ENCODE results near the gene CYP4Z1.
"Not testable (repeated sequence)": the region's sequence is repeated elsewhere in the genome, so short reads cannot be mapped to it uniquely, and the experiment has no call there.

Gene CYP4Z1

GRCh38 chr1:47067097-47067594, at the start of gene CYP4Z1:
CYP4Z1 (plus strand) TSS chr1:47067231; CDS start chr1:47067491, 260 bp downstream.
- DNase-seq: no peak

- DNase-seq: no peak
These were observed 46.0 kb upstream of the CYP4Z1 start for GRCh38 chr1:47021070-47021469.

- no peak for DNase-seq
These were observed 43.5 kb upstream of the CYP4Z1 start, which contains the start of gene CYP4X1 for GRCh38 chr1:47023268-47024140. CYP4X1 (plus strand) TSS chr1:47023669; CDS start chr1:47023818, 149 bp downstream.

- no peak for DNase-seq
These were observed 42.8 kb upstream of the CYP4Z1 start for GRCh38 chr1:47024141-47024801.

GRCh38 chr1:47030170-47030805, 36.7 kb upstream of the CYP4Z1 start:
- DNase-seq: no peak

GRCh38 chr1:47031059-47031458, 36.0 kb upstream of the CYP4Z1 start:
- no peak for DNase-seq

GRCh38 chr1:47031585-47031984, 35.4 kb upstream of the CYP4Z1 start:
- no peak for DNase-seq

GRCh38 chr1:47036764-47037163, 30.3 kb upstream of the CYP4Z1 start:
- DNase-seq: no peak

- no peak for DNase-seq
These were observed 7.7 kb upstream of the CYP4Z1 start for GRCh38 chr1:47059376-47059775.

GRCh38 chr1:47069080-47069479, 2.0 kb downstream of the CYP4Z1 start:
- DNase-seq: not testable (repeated sequence)

GRCh38 chr1:47069509-47069908, 2.5 kb downstream of the CYP4Z1 start:
- not testable (repeated sequence) for DNase-seq

- DNase-seq: not testable (repeated sequence)
These were observed 22.3 kb downstream of the CYP4Z1 start for GRCh38 chr1:47089356-47089755.

- not testable (repeated sequence) for DNase-seq
These were observed 24.4 kb downstream of the CYP4Z1 start for GRCh38 chr1:47091476-47091875.

- no peak for DNase-seq
These were observed 37.8 kb downstream of the CYP4Z1 start for GRCh38 chr1:47104816-47105215.

GRCh38 chr1:47106792-47107191, 39.8 kb downstream of the CYP4Z1 start:
- DNase-seq: no peak

GRCh38 chr1:47107851-47108574, 41.0 kb downstream of the CYP4Z1 start:
- DNase-seq: not testable (repeated sequence)

- not testable (repeated sequence) for DNase-seq
These were observed 42.5 kb downstream of the CYP4Z1 start for GRCh38 chr1:47109482-47109881.

GRCh38 chr1:47113178-47113577, 46.1 kb downstream of the CYP4Z1 start:
- no peak for DNase-seq

GRCh38 chr1:47121039-47121438, 54.0 kb downstream of the CYP4Z1 start:
- not testable (repeated sequence) for DNase-seq

GRCh38 chr1:47124834-47125233, 57.8 kb downstream of the CYP4Z1 start:
- DNase-seq: not testable (repeated sequence)

- DNase-seq: not testable (repeated sequence)
These were observed 60.0 kb downstream of the CYP4Z1 start for GRCh38 chr1:47126997-47127396.

GRCh38 chr1:47128221-47128620, 61.2 kb downstream of the CYP4Z1 start:
- DNase-seq: no peak
